Fibroblast of the aortic adventitia (primary cell): ENCODE results near the gene SNAP47. TPM values are rescaled to one million over a fixed set of nuclear protein-coding genes. Genes with fewer than 3 reads are reported as not detected.

ENCODE experiments used
- DNase-seq: peaks from one replicate; pipeline ENCODE4 v3.0.0-alpha.2; 2010; ENCODE audit warnings: low read depth
- H3K4me3 ChIP-seq: 2 replicates; pipeline ENCODE4 v1.5.1; 2011; ENCODE audit warnings: low read depth, mild to moderate bottlenecking, control low read depth, low read length, moderate library complexity
- total RNA-seq: library from RNA; depleted of rRNA; stranded (reverse); fragments of >200 nt; gene quantifications from 2 replicates; pipeline ENCODE4 v1.2.3, GENCODE V29; 2012; ENCODE audit warnings: low replicate concordance
- TF ChIP-seq, protein P1 (sequence below): IDR thresholded peaks from 2 replicates; pipeline ENCODE4 v1.5.1; 2011; ENCODE audit warnings: mild to moderate bottlenecking, low read length, control low read depth, inconsistent platforms; ENCODE audit not compliant: insufficient read depth

The SNAP47 gene
- total RNA-seq, 1 donor, result 35.9 TPM

DNA sequence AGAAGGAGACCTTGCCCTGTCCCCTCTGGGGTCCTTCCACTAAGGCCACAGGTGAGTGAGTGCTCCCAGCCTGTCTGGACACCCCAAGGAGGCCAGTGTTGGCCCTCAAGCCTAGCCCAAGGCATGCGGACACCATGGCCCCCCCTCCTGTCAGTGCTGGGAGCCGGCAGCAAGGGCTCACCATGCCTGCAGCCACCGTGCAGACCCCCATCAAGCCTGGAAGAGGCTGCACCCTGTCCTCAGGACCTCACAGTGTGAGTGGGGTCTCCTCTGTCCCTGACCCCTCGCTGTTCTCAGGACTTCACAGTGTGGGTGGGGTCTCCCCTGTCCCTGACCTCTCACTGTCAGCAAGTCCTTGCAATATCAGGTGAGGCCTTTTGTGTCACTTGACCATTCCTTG is 47.0 kb downstream of the SNAP47 start:
- TF ChIP-seq, protein P1, sequence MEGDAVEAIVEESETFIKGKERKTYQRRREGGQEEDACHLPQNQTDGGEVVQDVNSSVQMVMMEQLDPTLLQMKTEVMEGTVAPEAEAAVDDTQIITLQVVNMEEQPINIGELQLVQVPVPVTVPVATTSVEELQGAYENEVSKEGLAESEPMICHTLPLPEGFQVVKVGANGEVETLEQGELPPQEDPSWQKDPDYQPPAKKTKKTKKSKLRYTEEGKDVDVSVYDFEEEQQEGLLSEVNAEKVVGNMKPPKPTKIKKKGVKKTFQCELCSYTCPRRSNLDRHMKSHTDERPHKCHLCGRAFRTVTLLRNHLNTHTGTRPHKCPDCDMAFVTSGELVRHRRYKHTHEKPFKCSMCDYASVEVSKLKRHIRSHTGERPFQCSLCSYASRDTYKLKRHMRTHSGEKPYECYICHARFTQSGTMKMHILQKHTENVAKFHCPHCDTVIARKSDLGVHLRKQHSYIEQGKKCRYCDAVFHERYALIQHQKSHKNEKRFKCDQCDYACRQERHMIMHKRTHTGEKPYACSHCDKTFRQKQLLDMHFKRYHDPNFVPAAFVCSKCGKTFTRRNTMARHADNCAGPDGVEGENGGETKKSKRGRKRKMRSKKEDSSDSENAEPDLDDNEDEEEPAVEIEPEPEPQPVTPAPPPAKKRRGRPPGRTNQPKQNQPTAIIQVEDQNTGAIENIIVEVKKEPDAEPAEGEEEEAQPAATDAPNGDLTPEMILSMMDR, result no peak

DNA sequence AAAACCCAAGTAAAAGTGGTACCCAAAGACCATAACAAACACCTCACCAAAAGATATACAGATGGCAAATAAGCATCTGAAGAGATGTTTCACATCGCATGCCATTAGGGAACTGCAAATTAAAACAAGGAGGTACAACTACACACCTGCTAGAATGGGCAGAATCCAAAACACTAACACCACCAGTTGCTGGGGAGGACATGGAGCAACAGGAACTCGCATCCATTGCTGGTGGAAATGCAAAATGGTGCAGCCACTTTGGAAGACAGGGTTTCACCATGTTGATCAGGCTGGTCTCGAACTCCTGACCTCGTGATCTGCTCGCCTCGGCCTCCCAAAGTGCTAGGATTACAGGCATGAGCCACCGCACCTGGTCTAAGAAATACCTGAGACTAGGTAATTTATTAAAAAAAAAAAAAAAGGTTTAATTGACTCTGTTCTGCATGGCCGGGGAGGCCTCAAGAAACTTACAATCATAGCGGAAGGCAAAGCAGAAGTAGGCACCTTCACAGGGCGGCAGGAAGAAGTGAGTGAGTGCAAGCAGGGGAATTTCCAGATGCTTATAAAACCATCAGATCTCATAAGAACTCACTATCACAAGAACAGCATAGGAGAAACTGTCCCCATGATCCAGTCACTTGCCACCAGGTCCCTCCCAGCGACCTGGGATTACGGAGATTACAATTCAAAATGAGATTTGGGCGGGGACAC is 50.0 kb downstream of the SNAP47 start:
- TF ChIP-seq, protein P1, result no peak
- H3K4me3 ChIP-seq, result no peak overlapping the region
- no peak for DNase-seq

More for the DNA sequence above, 47.0 kb downstream of the SNAP47 start:
- no peak overlapping the region for H3K4me3 ChIP-seq
- DNase-seq, result no peak

DNA sequence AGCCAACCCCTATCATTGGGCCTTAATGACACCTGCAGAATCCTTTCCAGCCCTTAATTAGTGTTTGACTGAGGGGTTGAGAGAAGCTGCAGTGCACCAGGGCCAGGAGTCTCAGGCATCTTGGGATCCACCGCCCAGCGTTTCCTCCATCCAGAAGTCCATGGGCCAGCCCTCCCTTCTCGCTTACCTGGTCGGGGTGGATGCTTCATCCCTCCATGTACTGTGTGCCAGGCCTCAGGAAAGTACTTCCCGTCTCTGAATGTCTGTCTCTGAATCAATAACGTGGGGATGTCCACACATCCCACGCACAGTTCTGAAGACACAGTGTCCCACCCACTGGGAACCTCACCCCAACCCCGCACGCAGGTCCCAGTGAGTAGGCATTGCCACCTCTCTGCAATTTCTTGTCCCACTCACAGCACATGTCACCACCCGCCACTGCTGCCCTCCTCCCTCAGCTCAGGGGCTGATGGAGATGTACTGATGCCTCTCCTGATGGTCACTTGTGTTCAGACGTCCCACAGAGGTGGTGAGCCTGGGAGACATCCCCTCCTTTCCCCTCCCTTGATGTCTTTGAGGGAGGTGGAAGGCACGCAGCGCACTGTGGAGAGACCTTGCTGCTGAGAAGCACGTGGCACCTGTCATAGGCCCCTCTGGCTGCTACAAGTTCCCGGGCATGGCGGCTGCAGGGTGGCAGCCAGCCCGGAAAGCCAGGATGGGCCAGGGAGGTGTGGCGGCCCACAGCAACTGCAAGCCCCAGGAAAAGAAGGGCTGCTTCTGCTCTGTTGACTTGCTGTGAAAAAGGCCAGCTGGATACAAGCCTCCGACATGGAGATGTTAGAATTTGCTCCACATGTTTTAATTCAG is 50.8 kb downstream of the SNAP47 start:
- no peak overlapping the region for H3K4me3 ChIP-seq
- no peak for DNase-seq
- TF ChIP-seq, protein P1, result no peak

DNA sequence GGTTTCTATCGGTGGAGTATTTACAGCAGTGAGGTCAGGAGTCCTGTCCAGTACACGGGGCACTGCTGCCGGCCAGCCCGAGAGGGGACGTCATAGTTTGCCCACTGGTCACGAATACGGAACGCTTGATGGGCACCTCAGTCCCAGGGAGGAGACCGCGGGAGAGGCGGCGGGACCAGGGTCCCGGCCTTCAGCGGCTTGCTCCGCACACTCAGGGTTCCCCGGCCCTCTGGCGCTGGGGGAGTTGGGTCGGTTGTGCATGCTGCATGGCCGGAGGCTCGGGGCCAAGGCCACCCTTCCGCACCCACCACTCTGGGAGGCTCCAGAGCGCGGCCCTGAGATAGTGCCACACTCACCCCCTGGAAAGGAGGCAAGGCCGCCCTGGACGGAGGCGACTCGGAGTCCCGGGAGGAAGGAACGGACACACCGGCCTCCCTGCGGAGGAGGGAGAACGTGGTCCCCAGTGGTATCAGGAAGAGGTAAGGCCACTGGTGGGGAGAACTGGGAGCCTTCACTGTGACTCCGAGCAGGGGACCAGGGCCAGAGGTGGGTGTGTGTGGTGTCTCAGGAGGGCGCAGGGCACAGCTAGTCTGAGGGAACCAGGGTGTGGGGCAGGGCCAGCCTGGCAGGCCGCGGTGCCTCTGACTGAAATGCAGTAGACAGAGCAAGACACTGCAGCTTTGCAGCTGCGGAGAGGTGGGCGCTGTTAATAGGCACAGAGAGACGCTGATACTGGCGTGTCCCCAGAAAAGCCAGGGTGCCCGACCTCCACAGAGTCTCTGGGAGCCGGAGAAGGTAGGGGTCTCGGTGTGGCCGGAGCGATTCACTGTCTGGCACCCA is 51.7 kb downstream of the SNAP47 start:
- no peak for DNase-seq
- peak overlapping the region; percentile 72 for H3K4me3 ChIP-seq
- TF ChIP-seq, protein P1, result no peak

DNA sequence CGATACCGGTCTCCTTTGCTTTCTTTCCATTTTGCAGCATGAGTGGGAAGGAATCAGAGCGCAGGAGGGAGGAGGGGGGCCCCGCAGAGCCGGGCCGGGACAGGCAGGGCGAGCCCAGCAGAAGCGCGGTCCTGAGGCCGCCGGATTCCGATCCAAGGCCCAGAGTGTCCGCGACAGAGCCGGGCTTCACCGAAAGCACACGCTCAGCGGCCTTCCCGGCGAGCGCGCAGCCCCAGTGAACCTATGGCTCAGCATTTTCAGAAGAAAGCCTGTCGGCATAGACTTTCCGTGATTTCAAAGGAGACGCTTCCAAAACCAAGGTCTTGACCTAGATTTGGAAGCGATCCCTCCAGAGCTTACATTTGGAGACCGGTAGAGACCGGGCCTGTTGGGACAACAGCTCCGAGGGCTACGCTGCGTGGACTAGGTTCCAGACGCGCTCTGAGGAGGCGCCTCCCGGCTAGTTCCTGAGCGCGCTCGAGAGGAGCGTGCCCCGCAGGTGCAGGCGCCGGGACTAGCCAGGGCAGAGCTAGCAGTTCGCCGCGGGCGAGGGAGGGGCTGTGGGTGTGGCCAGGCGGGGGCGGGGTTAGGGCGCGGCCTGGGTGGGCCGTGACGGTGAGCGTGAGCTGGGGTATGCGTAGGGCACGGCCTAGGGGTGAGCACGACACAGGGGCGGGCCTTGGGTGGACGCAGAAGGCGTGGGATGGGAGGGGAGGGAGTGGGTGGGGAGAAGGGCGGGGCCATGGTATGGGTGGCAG is 52.5 kb downstream of the SNAP47 start:
- peak; percentile 92 for DNase-seq
- TF ChIP-seq, protein P1, result no peak
- H3K4me3 ChIP-seq, result peak overlapping the region; percentile 72
